Osteoblast (primary cell): ENCODE measurements around the gene HLA-DRB5. TPM values are rescaled to one million over a fixed set of nuclear protein-coding genes. Genes with fewer than 3 reads are reported as not detected.

Source experiments
- DNase-seq: peaks from one replicate; pipeline ENCODE4 v3.0.0; 2011; ENCODE audit warnings: low spot score, mixed read lengths; ENCODE audit not compliant: insufficient read length; ENCODE audit errors: missing footprints
- H2AFZ ChIP-seq: 2 replicates; pipeline ENCODE4 v1.6.0; 2011; ENCODE audit warnings: mild to moderate bottlenecking, low read length
- H3K27ac ChIP-seq: 2 replicates; pipeline ENCODE4 v1.5.1; 2011; ENCODE audit warnings: mild to moderate bottlenecking, low read depth, low read length, moderate library complexity
- H3K27me3 ChIP-seq: 2 replicates; pipeline ENCODE4 v1.6.0; 2012; ENCODE audit warnings: mild to moderate bottlenecking, control low read depth, inconsistent platforms, low read length, moderate library complexity; ENCODE audit not compliant: insufficient read depth
- H3K36me3 ChIP-seq: 2 replicates; pipeline ENCODE4 v1.5.1; 2011; ENCODE audit warnings: mild to moderate bottlenecking, low read length, control low read depth, moderate library complexity; ENCODE audit not compliant: insufficient read depth
- H3K4me1 ChIP-seq: 2 replicates; pipeline ENCODE4 v1.5.1; 2011; ENCODE audit warnings: mild to moderate bottlenecking, low read length, control low read depth, moderate library complexity; ENCODE audit not compliant: insufficient read depth
- H3K4me2 ChIP-seq: 2 replicates; pipeline ENCODE4 v1.6.0; 2011; ENCODE audit warnings: mild to moderate bottlenecking, low read length; ENCODE audit not compliant: insufficient read depth
- H3K4me3 ChIP-seq: fragments of 200-600 bp; sonication (generic); 3 replicates; pipeline ENCODE4 v1.5.1; 2012; ENCODE audit warnings: mild to moderate bottlenecking, low read length, inconsistent platforms; ENCODE audit not compliant: insufficient read depth
- H3K79me2 ChIP-seq: 2 replicates; pipeline ENCODE4 v1.6.0; 2012; ENCODE audit warnings: mild to moderate bottlenecking, low read length, control low read depth, inconsistent platforms; ENCODE audit not compliant: insufficient read depth
- H3K9me3 ChIP-seq: 2 replicates; pipeline ENCODE4 v1.5.1; 2011; ENCODE audit warnings: low read depth, low read length, control low read depth
- H4K20me1 ChIP-seq: 2 replicates; pipeline ENCODE4 v1.6.0; 2012; ENCODE audit warnings: mild to moderate bottlenecking, low read length, control low read depth; ENCODE audit not compliant: insufficient read depth
- total RNA-seq: library from RNA; depleted of rRNA; stranded (reverse); fragments of >200 nt; gene quantifications from 2 replicates; pipeline ENCODE4 v1.2.3, GENCODE V29; 2012
- TF ChIP-seq, protein P1 (sequence below): IDR thresholded peaks from 2 replicates; pipeline ENCODE4 v1.5.1; 2011; ENCODE audit warnings: mild to moderate bottlenecking, low read depth, low read length, moderate library complexity; ENCODE audit errors: extremely low read depth

HLA-DRB5 gene
- total RNA-seq, 1 donor: not detected

DNA sequence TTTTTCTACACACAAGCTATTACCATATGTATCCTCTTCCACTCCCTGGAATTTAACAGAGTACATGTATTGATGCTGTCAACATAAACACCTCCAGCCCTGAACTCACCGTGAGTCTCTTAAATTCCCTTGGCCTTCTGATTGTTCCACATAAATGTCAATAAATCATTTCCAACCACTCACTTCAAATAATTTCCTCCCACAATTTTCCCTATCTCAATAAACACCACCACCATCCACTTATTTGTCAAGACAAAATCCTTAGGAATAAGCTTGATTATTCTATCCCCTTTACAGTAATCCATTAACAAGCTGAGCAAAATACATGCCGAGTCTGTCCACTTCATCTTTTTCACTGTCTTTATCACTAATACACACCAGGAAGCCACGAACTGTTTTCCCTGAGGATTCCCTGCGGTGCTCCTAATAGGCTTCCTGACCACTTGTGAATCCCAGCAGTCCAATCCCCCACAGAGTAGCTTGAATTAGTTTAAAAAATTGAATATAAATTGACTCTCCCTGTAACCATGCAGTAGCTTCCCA lies 40.3 kb upstream of the HLA-DRB5 start:
- no peaks in the 10 kb centered on the region for H3K27me3 ChIP-seq
- H3K4me2 ChIP-seq: no peak overlapping the region
- no peaks in the 10 kb centered on the region for H3K36me3 ChIP-seq
- no peak overlapping the region for H3K4me3 ChIP-seq
- H2AFZ ChIP-seq: no peak overlapping the region
- H3K27ac ChIP-seq: no peak overlapping the region
- no peak for DNase-seq
- no peaks in the 10 kb centered on the region for H4K20me1 ChIP-seq
- TF ChIP-seq, protein P1, sequence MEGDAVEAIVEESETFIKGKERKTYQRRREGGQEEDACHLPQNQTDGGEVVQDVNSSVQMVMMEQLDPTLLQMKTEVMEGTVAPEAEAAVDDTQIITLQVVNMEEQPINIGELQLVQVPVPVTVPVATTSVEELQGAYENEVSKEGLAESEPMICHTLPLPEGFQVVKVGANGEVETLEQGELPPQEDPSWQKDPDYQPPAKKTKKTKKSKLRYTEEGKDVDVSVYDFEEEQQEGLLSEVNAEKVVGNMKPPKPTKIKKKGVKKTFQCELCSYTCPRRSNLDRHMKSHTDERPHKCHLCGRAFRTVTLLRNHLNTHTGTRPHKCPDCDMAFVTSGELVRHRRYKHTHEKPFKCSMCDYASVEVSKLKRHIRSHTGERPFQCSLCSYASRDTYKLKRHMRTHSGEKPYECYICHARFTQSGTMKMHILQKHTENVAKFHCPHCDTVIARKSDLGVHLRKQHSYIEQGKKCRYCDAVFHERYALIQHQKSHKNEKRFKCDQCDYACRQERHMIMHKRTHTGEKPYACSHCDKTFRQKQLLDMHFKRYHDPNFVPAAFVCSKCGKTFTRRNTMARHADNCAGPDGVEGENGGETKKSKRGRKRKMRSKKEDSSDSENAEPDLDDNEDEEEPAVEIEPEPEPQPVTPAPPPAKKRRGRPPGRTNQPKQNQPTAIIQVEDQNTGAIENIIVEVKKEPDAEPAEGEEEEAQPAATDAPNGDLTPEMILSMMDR: no peak
- no peaks in the 10 kb centered on the region for H3K4me1 ChIP-seq
- H3K9me3 ChIP-seq: no peaks in the 10 kb centered on the region
- H3K79me2 ChIP-seq: no peaks in the 10 kb centered on the region

DNA sequence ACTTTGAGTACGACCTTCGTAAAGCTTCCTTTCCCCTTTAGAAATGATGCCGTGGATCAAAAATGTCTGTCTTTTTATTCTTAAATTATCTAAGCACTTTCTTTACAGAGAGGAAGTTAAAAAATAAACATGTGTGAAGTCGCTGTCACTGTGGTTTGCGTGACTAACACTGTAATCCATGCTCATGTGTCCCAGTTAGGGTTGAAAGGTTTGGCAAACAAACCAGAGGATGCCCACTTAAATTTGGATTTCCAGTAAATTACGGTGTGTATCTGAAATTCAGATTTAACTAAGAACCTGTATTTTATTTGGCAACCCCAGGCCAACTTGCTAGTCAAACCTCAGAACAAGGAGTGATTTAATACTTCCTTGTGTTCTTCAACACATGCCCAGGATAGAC lies 38.5 kb upstream of the HLA-DRB5 start:
- Histone ChIP-seq H2AFZ (no peak overlapping the region), H3K4me1 (no peaks in the 10 kb centered on the region), H3K27ac (no peak overlapping the region), H3K27me3 (no peaks in the 10 kb centered on the region), H3K4me3 (no peak overlapping the region), H3K79me2 (no peaks in the 10 kb centered on the region), H4K20me1 (no peaks in the 10 kb centered on the region), H3K4me2 (no peak overlapping the region), H3K36me3 (no peaks in the 10 kb centered on the region), H3K9me3 (no peaks in the 10 kb centered on the region)
- no peak for DNase-seq
- TF ChIP-seq, protein P1: no peak

DNA sequence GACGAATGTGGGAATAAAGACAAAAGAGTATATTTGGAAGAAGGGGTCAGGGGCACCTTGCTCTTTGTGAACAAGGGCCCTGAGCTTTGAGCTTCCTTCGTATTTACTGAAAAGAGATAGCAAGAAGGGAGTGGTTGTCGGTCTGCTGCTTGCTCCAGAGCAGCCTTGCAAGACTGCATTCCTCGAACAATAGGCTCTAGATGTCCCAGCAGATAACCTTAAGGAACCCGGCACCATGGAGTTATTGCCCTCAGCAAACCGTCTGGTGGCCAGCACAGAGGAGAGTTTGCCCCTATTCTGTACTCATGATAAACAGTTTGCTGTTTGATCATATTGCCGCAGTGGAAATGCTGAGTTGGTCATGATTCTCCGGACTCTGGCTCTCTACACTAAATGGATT lies 36.9 kb upstream of the HLA-DRB5 start:
- TF ChIP-seq, protein P1: no peak
- H3K27ac ChIP-seq: no peak overlapping the region
- no peaks in the 10 kb centered on the region for H3K36me3 ChIP-seq
- H3K4me2 ChIP-seq: no peak overlapping the region
- H4K20me1 ChIP-seq: no peaks in the 10 kb centered on the region
- no peak for DNase-seq
- H2AFZ ChIP-seq: no peak overlapping the region
- H3K4me1 ChIP-seq: no peaks in the 10 kb centered on the region
- no peak overlapping the region for H3K4me3 ChIP-seq
- H3K27me3 ChIP-seq: no peaks in the 10 kb centered on the region
- no peaks in the 10 kb centered on the region for H3K9me3 ChIP-seq
- no peaks in the 10 kb centered on the region for H3K79me2 ChIP-seq

DNA sequence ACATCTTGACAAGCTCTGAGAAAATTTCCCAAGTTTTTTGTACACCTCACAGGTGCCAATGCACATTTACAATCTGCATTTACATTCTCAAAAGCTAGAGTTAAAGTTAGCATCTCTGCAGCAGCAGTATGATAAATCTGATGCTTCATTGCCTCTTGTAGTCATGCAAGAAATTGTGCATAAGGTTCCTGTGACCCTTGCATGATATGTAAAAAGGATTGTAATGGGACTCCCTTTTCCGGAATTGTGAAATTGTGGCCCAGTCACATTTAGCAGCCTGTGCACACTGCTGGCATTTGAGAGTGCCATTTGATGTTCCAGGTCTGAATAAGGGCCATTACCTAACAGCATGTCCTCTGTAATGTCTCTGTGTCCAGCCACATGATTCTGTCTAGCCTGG lies 35.4 kb upstream of the HLA-DRB5 start:
- TF ChIP-seq, protein P1: no peak
- Histone ChIP-seq H3K4me1 (no peaks in the 10 kb centered on the region), H3K4me2 (no peak overlapping the region), H3K27me3 (no peaks in the 10 kb centered on the region), H4K20me1 (no peaks in the 10 kb centered on the region), H3K36me3 (no peaks in the 10 kb centered on the region), H3K79me2 (no peaks in the 10 kb centered on the region), H3K27ac (no peak overlapping the region), H3K4me3 (no peak overlapping the region), H3K9me3 (no peaks in the 10 kb centered on the region), H2AFZ (no peak overlapping the region)
- DNase-seq: no peak
